Neural progenitor cell (in vitro differentiated cells): ENCODE measurements around the gene TMEM41A. TPM values are rescaled to one million over a fixed set of nuclear protein-coding genes. Genes with fewer than 3 reads are reported as not detected.

Source experiments
- DNase-seq: peaks from one replicate; pipeline ENCODE4 v3.0.0-alpha.2; 2016; ENCODE audit warnings: low spot score
- H2AFZ ChIP-seq: fragments of 200-600 bp; sonication (generic); replicated peaks from 2 replicates; pipeline ENCODE4 v1.6.1; 2016; ENCODE audit warnings: antibody characterized with exemption
- H3F3A ChIP-seq: fragments of 200-600 bp; sonication (generic); 2 replicates; pipeline ENCODE4 v1.6.1; 2016; ENCODE audit warnings: antibody characterized with exemption, low read depth
- H3K27ac ChIP-seq: fragments of 200-600 bp; sonication (generic); 2 replicates; pipeline ENCODE4 v1.5.1; 2016; ENCODE audit warnings: mild to moderate bottlenecking
- H3K27me3 ChIP-seq: fragments of 200-600 bp; sonication (generic); 2 replicates; pipeline ENCODE4 v1.6.1; 2016; ENCODE audit warnings: mild to moderate bottlenecking, moderate library complexity
- H3K36me3 ChIP-seq: fragments of 200-600 bp; sonication (generic); 2 replicates; pipeline ENCODE4 v1.5.1; 2016
- H3K4me1 ChIP-seq: fragments of 200-600 bp; sonication (generic); 2 replicates; pipeline ENCODE4 v1.6.1; 2016; ENCODE audit warnings: mixed run types
- H3K4me2 ChIP-seq: fragments of 200-600 bp; sonication (generic); 2 replicates; pipeline ENCODE4 v1.6.1; 2016
- H3K4me3 ChIP-seq: fragments of 200-600 bp; sonication (generic); 2 replicates; pipeline ENCODE4 v1.5.1; 2016
- H3K79me2 ChIP-seq: fragments of 200-600 bp; sonication (generic); 2 replicates; pipeline ENCODE4 v1.6.1; 2016; ENCODE audit warnings: low read depth
- H3K9ac ChIP-seq: fragments of 200-600 bp; sonication (generic); 2 replicates; pipeline ENCODE4 v1.6.1; 2016
- H3K9me3 ChIP-seq: fragments of 200-600 bp; sonication (generic); 2 replicates; pipeline ENCODE4 v1.5.1; 2016; ENCODE audit warnings: low read depth
- H4K20me1 ChIP-seq: fragments of 200-600 bp; sonication (generic); 2 replicates; pipeline ENCODE4 v1.6.1; 2016; ENCODE audit warnings: low read depth
- H3K27ac Mint-ChIP-seq: 3 replicates; pipeline ENCODE4 v1.8.0; 2021; ENCODE audit warnings: mixed read lengths
- H3K27me3 Mint-ChIP-seq: 2 replicates; pipeline ENCODE4 v1.8.0; 2022; ENCODE audit warnings: low read depth, mild to moderate bottlenecking, inconsistent platforms, moderate library complexity, mixed read lengths; ENCODE audit not compliant: insufficient read depth
- H3K36me3 Mint-ChIP-seq: 3 replicates; pipeline ENCODE4 v1.8.0; 2021; ENCODE audit warnings: mixed read lengths
- H3K4me1 Mint-ChIP-seq: 3 replicates; pipeline ENCODE4 v1.8.0; 2021; ENCODE audit warnings: mixed read lengths
- H3K4me3 Mint-ChIP-seq: 3 replicates; pipeline ENCODE4 v1.8.0; 2021; ENCODE audit warnings: mild to moderate bottlenecking, moderate library complexity, mixed read lengths
- H3K9me3 Mint-ChIP-seq: 3 replicates; pipeline ENCODE4 v1.8.0; 2020; ENCODE audit warnings: mixed read lengths
- EZH2 ChIP-seq: fragments of 200-600 bp; sonication (generic); IDR thresholded peaks from 2 replicates; pipeline ENCODE4 v1.6.1; 2017; ENCODE audit warnings: antibody characterized with exemption, mild to moderate bottlenecking, moderate library complexity
- EZH2phosphoT487 ChIP-seq: fragments of 200-600 bp; sonication (generic); IDR thresholded peaks from 2 replicates; pipeline ENCODE4 v1.6.1; 2017; ENCODE audit warnings: antibody characterized with exemption
- total RNA-seq: library from RNA; depleted of rRNA; stranded (reverse); fragments of >200 nt; gene quantifications from 2 replicates; pipeline ENCODE4 v1.2.3, GENCODE V29; 2015; ENCODE audit warnings: low replicate concordance
- TF ChIP-seq, protein P1 (sequence below): fragments of 200-600 bp; sonication (generic); IDR thresholded peaks from 2 replicates; pipeline ENCODE4 v1.5.1; 2017; ENCODE audit warnings: antibody characterized with exemption, mild to moderate bottlenecking

The TMEM41A gene
- total RNA-seq, 1 donor from 2014 or later, result 11.8 TPM

GRCh38 chr3:185444329-185444728, 54.5 kb downstream of the TMEM41A start:
- Histone ChIP-seq H3K79me2 (no peaks in the 10 kb centered on the region), H3K4me3 (no peak overlapping the region), H3K9ac (no peak overlapping the region), H3K9me3 (no peaks in the 10 kb centered on the region), H2AFZ (no peak overlapping the region), H3F3A (no peaks in the 10 kb centered on the region), H3K27me3 (no peaks in the 10 kb centered on the region), H3K36me3 (no peaks in the 10 kb centered on the region), H3K27ac (no peak overlapping the region), H3K4me1 (no peaks in the 10 kb centered on the region), H4K20me1 (no peaks in the 10 kb centered on the region), H3K4me2 (no peak overlapping the region)
- Mint-ChIP-seq H3K4me3 (no peak overlapping the region), H3K27ac (no peak overlapping the region), H3K27me3 (no peaks in the 10 kb centered on the region), H3K4me1 (no peaks in the 10 kb centered on the region), H3K9me3 (no peaks in the 10 kb centered on the region), H3K36me3 (no peaks in the 10 kb centered on the region)
- TF ChIP-seq EZH2phosphoT487 (no peak), EZH2 (no peak)
- TF ChIP-seq, protein P1, sequence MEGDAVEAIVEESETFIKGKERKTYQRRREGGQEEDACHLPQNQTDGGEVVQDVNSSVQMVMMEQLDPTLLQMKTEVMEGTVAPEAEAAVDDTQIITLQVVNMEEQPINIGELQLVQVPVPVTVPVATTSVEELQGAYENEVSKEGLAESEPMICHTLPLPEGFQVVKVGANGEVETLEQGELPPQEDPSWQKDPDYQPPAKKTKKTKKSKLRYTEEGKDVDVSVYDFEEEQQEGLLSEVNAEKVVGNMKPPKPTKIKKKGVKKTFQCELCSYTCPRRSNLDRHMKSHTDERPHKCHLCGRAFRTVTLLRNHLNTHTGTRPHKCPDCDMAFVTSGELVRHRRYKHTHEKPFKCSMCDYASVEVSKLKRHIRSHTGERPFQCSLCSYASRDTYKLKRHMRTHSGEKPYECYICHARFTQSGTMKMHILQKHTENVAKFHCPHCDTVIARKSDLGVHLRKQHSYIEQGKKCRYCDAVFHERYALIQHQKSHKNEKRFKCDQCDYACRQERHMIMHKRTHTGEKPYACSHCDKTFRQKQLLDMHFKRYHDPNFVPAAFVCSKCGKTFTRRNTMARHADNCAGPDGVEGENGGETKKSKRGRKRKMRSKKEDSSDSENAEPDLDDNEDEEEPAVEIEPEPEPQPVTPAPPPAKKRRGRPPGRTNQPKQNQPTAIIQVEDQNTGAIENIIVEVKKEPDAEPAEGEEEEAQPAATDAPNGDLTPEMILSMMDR, result no peak
- no peak for DNase-seq

DNA sequence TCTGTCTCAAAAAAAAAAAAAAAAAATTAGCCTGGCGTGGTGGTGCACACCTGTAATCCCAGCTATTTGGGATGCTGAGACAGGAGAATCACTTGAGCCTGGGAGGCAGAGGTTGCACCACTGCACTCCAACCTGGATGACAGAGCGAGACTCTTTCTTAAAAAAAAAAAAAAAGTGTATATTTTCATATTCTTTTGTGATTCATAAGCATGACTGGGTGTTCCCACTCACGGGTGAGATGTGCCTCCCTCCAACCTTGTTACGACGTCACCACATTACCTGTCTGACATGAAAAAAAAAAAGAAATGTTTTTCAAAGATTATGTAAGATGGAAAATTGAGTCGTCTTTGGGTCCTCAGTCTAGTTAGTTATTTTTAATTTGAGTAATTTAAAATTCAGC, 56.8 kb downstream of the TMEM41A start:
- H3K9ac ChIP-seq, result no peak overlapping the region
- no peaks in the 10 kb centered on the region for H3K4me1 ChIP-seq
- no peaks in the 10 kb centered on the region for H3K4me1 Mint-ChIP-seq
- H3K27ac ChIP-seq, result no peak overlapping the region
- H3K27me3 ChIP-seq, result no peaks in the 10 kb centered on the region
- no peaks in the 10 kb centered on the region for H3K27me3 Mint-ChIP-seq
- no peaks in the 10 kb centered on the region for H3K36me3 Mint-ChIP-seq
- no peaks in the 10 kb centered on the region for H4K20me1 ChIP-seq
- H3K27ac Mint-ChIP-seq, result no peak overlapping the region
- no peak overlapping the region for H3K4me3 ChIP-seq
- no peaks in the 10 kb centered on the region for H3K9me3 ChIP-seq
- no peaks in the 10 kb centered on the region for H3F3A ChIP-seq
- TF ChIP-seq EZH2, result no peak
- TF ChIP-seq, protein P1, result no peak
- TF ChIP-seq EZH2phosphoT487, result no peak
- no peaks in the 10 kb centered on the region for H3K79me2 ChIP-seq
- no peak overlapping the region for H3K4me2 ChIP-seq
- no peaks in the 10 kb centered on the region for H3K36me3 ChIP-seq
- H3K9me3 Mint-ChIP-seq, result no peaks in the 10 kb centered on the region
- no peak overlapping the region for H3K4me3 Mint-ChIP-seq
- no peak overlapping the region for H2AFZ ChIP-seq
- DNase-seq, result no peak

GRCh38 chr3:185439745-185440466, 58.9 kb downstream of the TMEM41A start:
- TF ChIP-seq, protein P1, result no peak
- TF ChIP-seq EZH2, result no peak
- TF ChIP-seq EZH2phosphoT487, result no peak
- Histone ChIP-seq H3K4me1 (no peaks in the 10 kb centered on the region), H3F3A (no peaks in the 10 kb centered on the region), H3K36me3 (no peaks in the 10 kb centered on the region), H3K9ac (no peak overlapping the region), H3K27me3 (no peaks in the 10 kb centered on the region), H3K4me3 (no peak overlapping the region), H3K4me2 (no peak overlapping the region), H3K79me2 (no peaks in the 10 kb centered on the region), H4K20me1 (no peaks in the 10 kb centered on the region), H3K9me3 (no peaks in the 10 kb centered on the region), H3K27ac (no peak overlapping the region), H2AFZ (no peak overlapping the region)
- no peaks in the 10 kb centered on the region for H3K9me3 Mint-ChIP-seq
- H3K27me3 Mint-ChIP-seq, result no peaks in the 10 kb centered on the region
- no peaks in the 10 kb centered on the region for H3K4me1 Mint-ChIP-seq
- no peak overlapping the region for H3K4me3 Mint-ChIP-seq
- H3K27ac Mint-ChIP-seq, result no peak overlapping the region
- DNase-seq, result no peak
- H3K36me3 Mint-ChIP-seq, result no peaks in the 10 kb centered on the region

Other genes starting within 250 kb of the TMEM41A start
- 3.6 and 3.7 TPM in 2 replicates for gene EHHADH, start 245.0 kb downstream of the TMEM41A start, total RNA-seq
- gene MAP3K13, start 135.9 kb downstream of the TMEM41A start, total RNA-seq, result 23.3 and 34.6 TPM in 2 replicates
- 0.03 TPM in 1 of 2 replicates, not detected in the other for gene LIPH, start 53.6 kb upstream of the TMEM41A start, total RNA-seq
- 46.5 and 48.4 TPM in 2 replicates for gene SENP2, start 87.3 kb upstream of the TMEM41A start, total RNA-seq